WTC11 (cell line): ENCODE data around the gene ARL6IP5. TPM values are rescaled to one million over a fixed set of nuclear protein-coding genes. Genes with fewer than 3 reads are reported as not detected.

Source experiments
- ATAC-seq: fragments of 200-7000 bp; cut with Tn5 transposase; 2 replicates; pipeline ENCODE4 v1.10.0; 2021; ENCODE audit warnings: mild to moderate bottlenecking, moderate library complexity
- CTCF ChIA-PET: fragments of 300-600 bp; sonication (Branson Sonifier 250); formaldehyde crosslinking; loops from one replicate; lab custom pipeline; 2021; ENCODE audit warnings: antibody characterized with exemption; lab: Charles Lee
- POLR2A ChIA-PET: fragments of 350-600 bp; sonication (Branson Sonifier 250); formaldehyde crosslinking; loops from one replicate; lab custom pipeline; 2021; ENCODE audit warnings: antibody characterized with exemption; lab: Charles Lee
- DNase-seq: peaks from one replicate; pipeline ENCODE4 v3.0.0; 2021; ENCODE audit warnings: low spot score
- H3K27ac Mint-ChIP-seq: 2 replicates; pipeline ENCODE4 v1.8.0; 2021; ENCODE audit warnings: mixed read lengths
- H3K27me3 Mint-ChIP-seq: 2 replicates; pipeline ENCODE4 v1.8.0; 2021; ENCODE audit warnings: low read depth, mild to moderate bottlenecking, moderate library complexity, mixed read lengths
- H3K36me3 Mint-ChIP-seq: 2 replicates; pipeline ENCODE4 v1.8.0; 2021; ENCODE audit warnings: mixed read lengths
- H3K4me1 Mint-ChIP-seq: 2 replicates; pipeline ENCODE4 v1.8.0; 2022; ENCODE audit warnings: mixed read lengths
- H3K4me3 Mint-ChIP-seq: 2 replicates; pipeline ENCODE4 v1.8.0; 2021; ENCODE audit warnings: mild to moderate bottlenecking, moderate library complexity, mixed read lengths
- H3K9me3 Mint-ChIP-seq: 2 replicates; pipeline ENCODE4 v1.8.0; 2021; ENCODE audit warnings: mixed read lengths
- ATF6 ChIP-seq: sonication (generic); formaldehyde crosslinking; IDR thresholded peaks from 2 replicates; pipeline ENCODE4 v1.8.1; 2023; ENCODE audit warnings: mild to moderate bottlenecking, missing genetic modification reagents
- CREM ChIP-seq: sonication (generic); formaldehyde crosslinking; IDR thresholded peaks from 2 replicates; pipeline ENCODE4 v1.8.1; 2022; ENCODE audit warnings: mild to moderate bottlenecking, missing genetic modification reagents, moderate library complexity
- ESRRA ChIP-seq: sonication (generic); formaldehyde crosslinking; IDR thresholded peaks from 2 replicates; pipeline ENCODE4 v1.8.1; 2022; ENCODE audit warnings: mild to moderate bottlenecking, missing genetic modification reagents, borderline replicate concordance
- FOXJ3 ChIP-seq: sonication (generic); formaldehyde crosslinking; IDR thresholded peaks from 2 replicates; pipeline ENCODE4 v1.9.0; 2021; ENCODE audit warnings: missing genetic modification reagents, mild to moderate bottlenecking, borderline replicate concordance
- FOXP1 ChIP-seq: sonication (generic); formaldehyde crosslinking; IDR thresholded peaks from 2 replicates; pipeline ENCODE4 v1.8.0; 2022; ENCODE audit warnings: missing genetic modification reagents, mild to moderate bottlenecking, moderate library complexity, borderline replicate concordance
- NFE2L1 ChIP-seq: sonication (generic); formaldehyde crosslinking; IDR thresholded peaks from 2 replicates; pipeline ENCODE4 v1.8.1; 2023; ENCODE audit warnings: missing genetic modification reagents
- RELA ChIP-seq: sonication (generic); formaldehyde crosslinking; IDR thresholded peaks from 2 replicates; pipeline ENCODE4 v1.8.1; 2022; ENCODE audit warnings: missing genetic modification reagents, mild to moderate bottlenecking, borderline replicate concordance
- STAT6 ChIP-seq: sonication (generic); formaldehyde crosslinking; conservative IDR thresholded peaks from 2 replicates; pipeline ENCODE4 v1.8.1; 2023; ENCODE audit warnings: mild to moderate bottlenecking, low read depth, missing genetic modification reagents, moderate library complexity
- USF1 ChIP-seq: sonication (generic); formaldehyde crosslinking; IDR thresholded peaks from 2 replicates; pipeline ENCODE4 v1.8.0; 2022; ENCODE audit warnings: mild to moderate bottlenecking, missing genetic modification reagents
- ZNF263 ChIP-seq: sonication (generic); formaldehyde crosslinking; IDR thresholded peaks from 2 replicates; pipeline ENCODE4 v1.8.1; 2022; ENCODE audit warnings: low read depth, mild to moderate bottlenecking, moderate library complexity, missing genetic modification reagents
- ZNF532 ChIP-seq: fragments of 250-450 bp; sonication (Bioruptor Pico); IDR thresholded peaks from 2 replicates; pipeline ENCODE4 v1.9.0; 2021; ENCODE audit warnings: mild to moderate bottlenecking, borderline replicate concordance
- ZNF671 ChIP-seq: fragments of 250-450 bp; sonication (Bioruptor Pico); IDR thresholded peaks from 2 replicates; pipeline ENCODE4 v1.8.0; 2021; ENCODE audit warnings: mild to moderate bottlenecking
- total RNA-seq: library from RNA; stranded (reverse); gene quantifications from 3 replicates; pipeline ENCODE4 v1.2.3, GENCODE V29; 2021
- TF ChIP-seq, protein P1 (sequence below): sonication (generic); formaldehyde crosslinking; IDR thresholded peaks from 2 replicates; pipeline ENCODE4 v1.8.1; 2023; ENCODE audit warnings: mild to moderate bottlenecking, moderate library complexity, missing genetic modification reagents

The ARL6IP5 gene
- total RNA-seq, 1 experiment from 2014 or later, result 28.4 TPM

DNA sequence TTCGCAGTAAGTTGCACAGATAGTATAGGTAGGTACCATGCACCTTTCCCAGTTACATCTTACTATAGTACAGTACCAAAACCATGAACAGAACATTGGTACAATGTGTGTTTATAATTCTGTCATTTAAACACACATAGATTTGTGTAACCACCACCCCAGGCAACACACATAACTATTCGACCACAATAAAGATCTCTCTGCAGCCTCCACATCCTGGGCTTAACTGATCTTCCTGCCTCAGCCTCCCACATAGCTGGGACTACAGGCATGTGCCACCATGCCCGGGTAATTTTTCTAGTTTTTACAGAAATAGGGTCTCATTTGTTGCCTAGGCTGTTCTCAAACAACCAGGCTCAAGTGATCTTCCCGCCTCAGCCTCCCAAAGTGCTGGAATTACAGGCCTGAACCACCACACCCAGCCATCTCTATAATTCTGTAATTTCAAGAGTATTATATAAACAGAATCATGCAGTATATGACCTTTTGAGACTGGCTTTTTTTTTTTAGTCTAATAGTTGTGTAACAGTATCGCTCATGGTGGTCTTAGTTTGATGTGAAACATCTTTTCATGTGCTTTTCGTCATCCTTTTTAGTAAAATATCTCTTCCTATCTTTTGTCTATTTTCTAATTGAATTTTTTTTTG, 19.3 kb upstream of the ARL6IP5 start:
- CTCF ChIA-PET, result no interaction called here
- peaks cover 32% of the 10 kb centered on the region for H3K36me3 Mint-ChIP-seq
- H3K9me3 Mint-ChIP-seq, result no peaks in the 10 kb centered on the region
- H3K4me1 Mint-ChIP-seq, result no peaks in the 10 kb centered on the region
- ATAC-seq, result no peak
- TF ChIP-seq FOXJ3 (CRISPR knock-in tag) (no peak), ESRRA (CRISPR knock-in tag) (no peak), ZNF263 (CRISPR knock-in tag) (no peak)
- TF ChIP-seq, all 79 proteins: peak for 0
- POLR2A ChIA-PET, result no interaction called here
- Mint-ChIP-seq H3K27ac (no peak overlapping the region), H3K4me3 (no peak overlapping the region), H3K27me3 (no peaks in the 10 kb centered on the region)
- DNase-seq, result no peak

GRCh38 chr3:69066121-69066520, 18.6 kb upstream of the ARL6IP5 start:
- Mint-ChIP-seq H3K36me3 (peaks cover 30% of the 10 kb centered on the region), H3K4me3 (no peak overlapping the region), H3K27ac (no peak overlapping the region), H3K27me3 (no peaks in the 10 kb centered on the region), H3K4me1 (no peaks in the 10 kb centered on the region), H3K9me3 (no peaks in the 10 kb centered on the region)
- TF ChIP-seq ATF6 (CRISPR knock-in tag) (no peak), ZNF671 (CRISPR knock-in tag) (no peak), CREM (CRISPR knock-in tag) (no peak), USF1 (CRISPR knock-in tag) (no peak), STAT6 (CRISPR knock-in tag) (no peak), ZNF532 (CRISPR knock-in tag) (no peak), FOXP1 (CRISPR knock-in tag) (no peak), NFE2L1 (CRISPR knock-in tag) (no peak), RELA (no peak)
- TF ChIP-seq, protein P1, sequence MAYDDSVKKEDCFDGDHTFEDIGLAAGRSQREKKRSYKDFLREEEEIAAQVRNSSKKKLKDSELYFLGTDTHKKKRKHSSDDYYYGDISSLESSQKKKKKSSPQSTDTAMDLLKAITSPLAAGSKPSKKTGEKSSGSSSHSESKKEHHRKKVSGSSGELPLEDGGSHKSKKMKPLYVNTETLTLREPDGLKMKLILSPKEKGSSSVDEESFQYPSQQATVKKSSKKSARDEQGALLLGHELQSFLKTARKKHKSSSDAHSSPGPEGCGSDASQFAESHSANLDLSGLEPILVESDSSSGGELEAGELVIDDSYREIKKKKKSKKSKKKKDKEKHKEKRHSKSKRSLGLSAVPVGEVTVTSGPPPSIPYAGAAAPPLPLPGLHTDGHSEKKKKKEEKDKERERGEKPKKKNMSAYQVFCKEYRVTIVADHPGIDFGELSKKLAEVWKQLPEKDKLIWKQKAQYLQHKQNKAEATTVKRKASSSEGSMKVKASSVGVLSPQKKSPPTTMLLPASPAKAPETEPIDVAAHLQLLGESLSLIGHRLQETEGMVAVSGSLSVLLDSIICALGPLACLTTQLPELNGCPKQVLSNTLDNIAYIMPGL, result no peak
- DNase-seq, result no peak
- CTCF ChIA-PET, result no interaction called here
- POLR2A ChIA-PET, result no interaction called here
- ATAC-seq, result no peak
